ENCODE measurements around the gene CA4.

Gene CA4

DNA sequence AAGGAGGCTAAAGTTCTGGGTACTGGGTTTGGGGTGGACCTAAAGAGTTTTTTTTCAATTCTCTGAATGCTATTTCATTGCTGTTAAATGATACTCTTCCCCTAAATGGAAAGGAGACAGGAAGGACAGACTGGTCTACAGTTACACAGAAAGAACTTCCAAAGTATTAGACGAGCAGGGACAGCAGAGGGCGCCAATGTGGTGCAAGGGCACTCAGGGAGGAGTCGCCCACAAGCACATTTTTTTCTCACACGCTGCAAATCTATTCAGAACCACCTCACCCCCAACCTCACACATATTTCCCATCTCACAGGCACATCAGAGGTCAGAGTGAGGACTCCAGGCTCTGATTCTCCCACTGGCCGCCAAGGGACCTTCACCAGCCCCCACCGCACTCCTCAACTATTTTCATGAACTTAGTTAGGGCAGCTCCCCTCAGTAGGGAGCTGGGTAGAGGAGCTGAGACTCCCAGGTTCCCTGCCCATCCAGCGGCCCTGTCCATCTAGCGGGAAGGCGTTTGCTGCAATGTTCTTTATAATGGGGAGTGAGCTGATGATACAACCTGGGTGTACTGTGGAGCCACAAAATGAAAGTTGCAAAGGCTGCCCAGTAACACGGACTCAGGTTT is 6.8 kb upstream of the CA4 start:
- peaks cover 13% of the 10 kb centered on the region for H3K4me1 ChIP-seq (ENCODE audit: insufficient read depth, low read length)
- no peak overlapping the region for H3K27ac ChIP-seq (ENCODE audit: low read length)
- H3K9me3 ChIP-seq (ENCODE audit: insufficient read depth, low read length, severe bottlenecking): no peaks in the 10 kb centered on the region
- H2AFZ ChIP-seq (ENCODE audit: low read depth, low read length): peak overlapping the region; percentile 62
- TF ChIP-seq, protein P1, sequence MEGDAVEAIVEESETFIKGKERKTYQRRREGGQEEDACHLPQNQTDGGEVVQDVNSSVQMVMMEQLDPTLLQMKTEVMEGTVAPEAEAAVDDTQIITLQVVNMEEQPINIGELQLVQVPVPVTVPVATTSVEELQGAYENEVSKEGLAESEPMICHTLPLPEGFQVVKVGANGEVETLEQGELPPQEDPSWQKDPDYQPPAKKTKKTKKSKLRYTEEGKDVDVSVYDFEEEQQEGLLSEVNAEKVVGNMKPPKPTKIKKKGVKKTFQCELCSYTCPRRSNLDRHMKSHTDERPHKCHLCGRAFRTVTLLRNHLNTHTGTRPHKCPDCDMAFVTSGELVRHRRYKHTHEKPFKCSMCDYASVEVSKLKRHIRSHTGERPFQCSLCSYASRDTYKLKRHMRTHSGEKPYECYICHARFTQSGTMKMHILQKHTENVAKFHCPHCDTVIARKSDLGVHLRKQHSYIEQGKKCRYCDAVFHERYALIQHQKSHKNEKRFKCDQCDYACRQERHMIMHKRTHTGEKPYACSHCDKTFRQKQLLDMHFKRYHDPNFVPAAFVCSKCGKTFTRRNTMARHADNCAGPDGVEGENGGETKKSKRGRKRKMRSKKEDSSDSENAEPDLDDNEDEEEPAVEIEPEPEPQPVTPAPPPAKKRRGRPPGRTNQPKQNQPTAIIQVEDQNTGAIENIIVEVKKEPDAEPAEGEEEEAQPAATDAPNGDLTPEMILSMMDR (IDR thresholded peaks at IDR 0.05; ENCODE audit: borderline replicate concordance, extremely low read depth, low read length, poor library complexity, severe bottlenecking): peak; percentile 94
- TF ChIP-seq EZH2 (IDR thresholded peaks at IDR 0.05; ENCODE audit: borderline replicate concordance, low read depth, low read length, severe bottlenecking): no peak
- no peaks in the 10 kb centered on the region for H3K79me2 ChIP-seq (ENCODE audit: insufficient read depth, low read length)
- peak overlapping the region; percentile 51 for H3K4me2 ChIP-seq (ENCODE audit: insufficient read depth, low read length)
- 0 out of 2 replicates have a peak overlapping the region, but pooled peaks have one; percentile 2 for H3K9ac ChIP-seq (ENCODE audit: low read depth, low read length)
- peak; percentile 86 for DNase-seq
- H3K27me3 ChIP-seq (ENCODE audit: insufficient read depth, low read length, poor library complexity): peaks cover 5% of the 10 kb centered on the region
- no peaks in the 10 kb centered on the region for H3K36me3 ChIP-seq (ENCODE audit: insufficient read depth, low read length)
- H4K20me1 ChIP-seq (ENCODE audit: insufficient read depth, low read length): no peaks in the 10 kb centered on the region
- ATAC-seq (ENCODE audit: insufficient read depth, low read depth): peak; percentile 95
- H3K4me3 ChIP-seq (ENCODE audit: low read depth in 1 of 2, low read length in 2 of 2): peak overlapping the region in 1 of 2 experiments; percentile 13; a peak in 1 of 4 replicates

DNA sequence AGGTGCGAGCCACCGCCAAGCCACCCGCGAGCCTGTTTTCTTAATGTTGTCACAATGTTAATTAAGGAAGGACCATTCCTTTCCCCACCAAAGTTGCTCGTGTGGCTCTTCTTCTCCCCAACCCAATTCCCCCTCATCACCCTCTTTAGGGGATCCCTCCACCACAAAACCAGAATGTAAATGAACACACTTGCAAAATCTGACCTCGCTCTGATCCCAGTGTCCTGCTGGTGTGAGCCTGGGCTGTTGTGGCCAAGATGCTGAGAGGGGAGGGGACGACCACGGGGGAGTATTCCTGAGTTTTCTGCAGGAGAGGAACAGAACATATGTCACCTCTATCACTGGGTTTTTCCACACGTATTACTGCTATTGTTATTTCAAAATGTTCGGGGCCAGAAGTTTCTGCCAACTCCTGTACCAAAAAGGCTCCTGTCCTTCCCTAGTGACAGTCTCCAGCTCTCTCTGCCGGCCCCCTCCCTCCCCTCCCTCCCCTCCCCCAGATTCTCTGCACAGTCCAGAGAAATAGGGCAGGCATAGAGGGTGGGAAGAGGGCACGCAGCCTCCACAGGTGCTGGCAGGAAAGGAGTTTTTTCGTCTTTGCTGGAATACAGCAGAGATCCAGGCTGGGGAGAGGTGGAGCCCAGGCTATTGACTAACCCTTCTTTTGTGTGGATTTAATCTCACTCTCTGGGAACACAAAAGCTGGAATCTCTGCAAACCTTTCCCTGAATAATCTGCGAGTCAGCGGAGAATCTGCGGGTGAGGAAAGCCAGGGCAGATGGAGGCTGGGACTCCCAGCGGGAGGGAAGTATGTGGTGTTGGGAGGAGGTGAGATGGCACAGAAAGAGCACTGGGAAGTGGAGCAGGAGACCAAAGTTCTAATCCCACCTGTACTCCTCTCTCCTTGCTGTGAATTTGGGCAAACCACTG is 4.5 kb upstream of the CA4 start:
- no peak for DNase-seq
- Histone ChIP-seq H3K9ac (ENCODE audit: low read depth, low read length) (no peak overlapping the region), H3K36me3 (ENCODE audit: insufficient read depth, low read length) (no peaks in the 10 kb centered on the region), H3K4me2 (ENCODE audit: insufficient read depth, low read length) (no peak overlapping the region), H2AFZ (ENCODE audit: low read depth, low read length) (no peak overlapping the region), H3K79me2 (ENCODE audit: insufficient read depth, low read length) (no peaks in the 10 kb centered on the region), H3K27ac (ENCODE audit: low read length) (no peak overlapping the region), H3K4me1 (ENCODE audit: insufficient read depth, low read length) (peaks cover 13% of the 10 kb centered on the region), H3K4me3 (ENCODE audit: low read depth in 1 of 2, low read length in 2 of 2) (no peak overlapping the region), H3K9me3 (ENCODE audit: insufficient read depth, low read length, severe bottlenecking) (no peaks in the 10 kb centered on the region), H3K27me3 (ENCODE audit: insufficient read depth, low read length, poor library complexity) (peaks cover 5% of the 10 kb centered on the region), H4K20me1 (ENCODE audit: insufficient read depth, low read length) (no peaks in the 10 kb centered on the region)
- TF ChIP-seq, protein P1 (IDR thresholded peaks at IDR 0.05; ENCODE audit: borderline replicate concordance, extremely low read depth, low read length, poor library complexity, severe bottlenecking): no peak
- TF ChIP-seq EZH2 (IDR thresholded peaks at IDR 0.05; ENCODE audit: borderline replicate concordance, low read depth, low read length, severe bottlenecking): no peak
- no peak for ATAC-seq (ENCODE audit: insufficient read depth, low read depth)

DNA sequence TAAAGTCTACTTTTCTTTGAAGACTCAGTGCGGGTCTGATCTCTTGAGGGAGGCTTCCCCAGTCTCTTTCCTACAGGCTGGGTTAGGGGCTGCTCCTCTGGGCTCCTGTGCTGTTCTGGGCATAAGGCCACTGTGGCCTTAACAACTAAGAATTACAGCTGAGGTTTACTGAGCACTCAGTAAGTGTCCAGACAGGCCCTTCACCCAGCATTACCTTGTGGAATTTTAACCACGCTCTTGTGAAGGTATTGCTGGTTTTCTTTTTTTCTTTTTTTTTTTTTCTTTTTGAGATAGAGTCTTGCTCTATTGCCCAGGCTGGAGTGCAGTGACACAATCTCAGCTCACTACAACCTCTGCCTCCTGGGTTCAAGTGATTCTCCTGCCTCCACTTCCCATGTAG is 3.6 kb upstream of the CA4 start:
- no peaks in the 10 kb centered on the region for H4K20me1 ChIP-seq (ENCODE audit: insufficient read depth, low read length)
- no peaks in the 10 kb centered on the region for H3K9me3 ChIP-seq (ENCODE audit: insufficient read depth, low read length, severe bottlenecking)
- H3K4me2 ChIP-seq (ENCODE audit: insufficient read depth, low read length): no peak overlapping the region
- H3K4me1 ChIP-seq (ENCODE audit: insufficient read depth, low read length): peaks cover 13% of the 10 kb centered on the region
- no peak overlapping the region for H2AFZ ChIP-seq (ENCODE audit: low read depth, low read length)
- H3K27me3 ChIP-seq (ENCODE audit: insufficient read depth, low read length, poor library complexity): peaks cover 5% of the 10 kb centered on the region
- TF ChIP-seq, protein P1 (IDR thresholded peaks at IDR 0.05; ENCODE audit: borderline replicate concordance, extremely low read depth, low read length, poor library complexity, severe bottlenecking): no peak
- TF ChIP-seq EZH2 (IDR thresholded peaks at IDR 0.05; ENCODE audit: borderline replicate concordance, low read depth, low read length, severe bottlenecking): no peak
- no peak for ATAC-seq (ENCODE audit: insufficient read depth, low read depth)
- H3K36me3 ChIP-seq (ENCODE audit: insufficient read depth, low read length): no peaks in the 10 kb centered on the region
- no peak overlapping the region for H3K9ac ChIP-seq (ENCODE audit: low read depth, low read length)
- H3K79me2 ChIP-seq (ENCODE audit: insufficient read depth, low read length): no peaks in the 10 kb centered on the region
- H3K4me3 ChIP-seq (ENCODE audit: low read depth in 1 of 2, low read length in 2 of 2): no peak overlapping the region
- no peak overlapping the region for H3K27ac ChIP-seq (ENCODE audit: low read length)
- DNase-seq: no peak

Measured in DND-41 (cell line).